HUES64 (cell line): Measurements from ENCODE around the gene HEYL.

Experiments
- H3K27ac ChIP-seq: 2 replicates; pipeline ENCODE4 v1.7.0; 2013; ENCODE audit warnings: low read depth, low read length, inconsistent platforms
- H3K27me3 ChIP-seq: 2 replicates; pipeline ENCODE4 v1.6.1; 2013; ENCODE audit warnings: mild to moderate bottlenecking, low read length; ENCODE audit not compliant: insufficient read depth
- H3K36me3 ChIP-seq: 2 replicates; pipeline ENCODE4 v1.6.1; 2013; ENCODE audit warnings: mild to moderate bottlenecking, low read length; ENCODE audit not compliant: insufficient read depth
- H3K4me1 ChIP-seq: 2 replicates; pipeline ENCODE4 v1.6.1; 2013; ENCODE audit warnings: mild to moderate bottlenecking, low read length, moderate library complexity; ENCODE audit not compliant: insufficient read depth
- H3K4me3 ChIP-seq: 2 replicates; pipeline ENCODE4 v1.5.1; 2013; ENCODE audit warnings: mild to moderate bottlenecking, low read length, moderate library complexity
- H3K9ac ChIP-seq: 2 replicates; pipeline ENCODE4 v1.6.1; 2013; ENCODE audit warnings: mild to moderate bottlenecking, low read depth, low read length
- H3K9me3 ChIP-seq: 2 replicates; pipeline ENCODE4 v1.6.1; 2013; ENCODE audit warnings: low read depth, low read length; ENCODE audit not compliant: insufficient read depth
- WGBS: fragments of 150-250, 120-280 bp; methylation state at CpG from one replicate; pipeline ENCODE4 v1.1.7; 2013; ENCODE audit warnings: missing lambda C conversion rate; 5-methylcytosine and 5-hydroxymethylcytosine counted together

Gene HEYL

DNA sequence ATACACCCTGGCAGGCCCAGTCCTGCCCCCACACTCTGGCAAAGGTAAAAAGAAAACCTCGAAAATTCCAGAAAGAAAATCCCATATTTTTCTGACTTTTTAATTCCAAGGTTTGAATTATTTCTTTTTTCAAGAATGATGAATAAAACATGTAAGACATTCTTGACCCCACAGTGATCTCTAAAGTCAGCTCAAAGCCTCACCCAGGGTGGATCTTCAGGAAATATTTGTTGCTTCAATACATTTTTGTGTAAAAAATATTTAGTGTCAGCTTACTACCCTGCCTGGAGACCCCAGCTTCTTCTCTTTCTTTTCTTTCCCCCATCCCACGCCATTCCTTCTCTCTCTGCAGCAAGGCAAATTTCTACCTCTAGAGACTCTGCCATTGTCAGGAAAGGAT, 39.4 kb upstream of the HEYL start:
- Histone ChIP-seq H3K36me3 (no peaks in the 10 kb centered on the region), H3K27ac (no peak overlapping the region), H3K9me3 (no peaks in the 10 kb centered on the region), H3K9ac (no peak overlapping the region), H3K27me3 (peaks cover 99% of the 10 kb centered on the region), H3K4me3 (no peak overlapping the region), H3K4me1 (no peaks in the 10 kb centered on the region)
- 72% methylated on average over 2 of the region's 2 CpGs for WGBS

DNA sequence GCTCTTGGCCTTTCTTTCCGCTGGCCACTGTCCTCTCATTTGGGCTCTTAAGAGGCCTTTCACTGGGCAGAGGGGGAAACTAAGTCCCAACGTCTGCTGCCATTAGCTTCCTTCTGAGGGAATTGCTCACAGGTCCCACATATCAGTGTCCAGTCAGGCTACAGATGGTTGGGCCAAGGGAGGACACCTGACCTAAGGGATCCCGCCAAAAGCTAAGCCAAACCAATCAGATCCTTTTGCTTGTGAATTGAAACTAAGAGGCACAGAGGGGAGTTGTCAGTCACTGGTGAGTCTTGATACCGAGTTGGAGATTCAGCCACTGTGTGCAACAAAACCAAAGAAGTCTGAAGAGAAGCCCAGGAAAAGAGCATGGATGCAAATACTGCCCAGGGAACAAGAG, 38.2 kb upstream of the HEYL start:
- H3K9ac ChIP-seq: no peak overlapping the region
- WGBS: 70% methylated on average over 4 of the region's 4 CpGs
- H3K4me3 ChIP-seq: no peak overlapping the region
- H3K27me3 ChIP-seq: peaks cover 99% of the 10 kb centered on the region
- H3K4me1 ChIP-seq: no peaks in the 10 kb centered on the region
- no peaks in the 10 kb centered on the region for H3K36me3 ChIP-seq
- H3K9me3 ChIP-seq: no peaks in the 10 kb centered on the region
- H3K27ac ChIP-seq: no peak overlapping the region

DNA sequence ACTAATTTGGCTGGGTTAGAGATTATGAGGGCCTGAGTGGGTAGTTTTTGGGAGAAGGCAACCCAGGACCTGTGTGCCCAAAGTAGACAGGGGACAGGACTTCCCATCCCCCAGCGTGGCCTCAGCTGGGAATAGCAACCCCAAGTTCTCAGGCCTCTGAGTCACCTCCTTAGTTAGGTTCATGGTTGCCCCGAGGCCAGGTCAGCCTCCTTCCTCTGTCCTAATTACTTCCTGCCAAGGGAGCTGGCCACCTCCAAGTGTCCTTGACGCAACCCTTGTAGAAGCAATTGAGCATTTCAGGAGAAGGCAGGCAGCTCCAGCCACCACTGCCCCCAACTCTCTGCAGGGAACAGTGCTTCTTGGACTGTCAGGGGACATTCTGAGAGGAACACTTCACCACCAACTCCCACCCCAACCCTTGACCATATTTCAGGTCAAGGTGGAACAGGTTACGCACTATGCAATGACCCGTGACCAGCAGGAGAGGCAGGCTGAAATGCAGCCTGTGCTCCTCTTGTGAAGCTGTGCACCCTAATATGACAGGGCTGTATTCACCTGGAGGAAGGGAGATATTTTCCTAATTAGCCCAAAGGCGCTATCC, 37.6 kb upstream of the HEYL start:
- 0 out of 2 replicates have a peak, but pooled peaks cover 3% of the 10 kb centered on the region for H3K4me1 ChIP-seq
- WGBS: 74% methylated on average over 6 of the region's 6 CpGs
- no peaks in the 10 kb centered on the region for H3K36me3 ChIP-seq
- peaks cover 99% of the 10 kb centered on the region for H3K27me3 ChIP-seq
- no peak overlapping the region for H3K4me3 ChIP-seq
- H3K9ac ChIP-seq: no peak overlapping the region
- no peak overlapping the region for H3K27ac ChIP-seq
- H3K9me3 ChIP-seq: no peaks in the 10 kb centered on the region

DNA sequence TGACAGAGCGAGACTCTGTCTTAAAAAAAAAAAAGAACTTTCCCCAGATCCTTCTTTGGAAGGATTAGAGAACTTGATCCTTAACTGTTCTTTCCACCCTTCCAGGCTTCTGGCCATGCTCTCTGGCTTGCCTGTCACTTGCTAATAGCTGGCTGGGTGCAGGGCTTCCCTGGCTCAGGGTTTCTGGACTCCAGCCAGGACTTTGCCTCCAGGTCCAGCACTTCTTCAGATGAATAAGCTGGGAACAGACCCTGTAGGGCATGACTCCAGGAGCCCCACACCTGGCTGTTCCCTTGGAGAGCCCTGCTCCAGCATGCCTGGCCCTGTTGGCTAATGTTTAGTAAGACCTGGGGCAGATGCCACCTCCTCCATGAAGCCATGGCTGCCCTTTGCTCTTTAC, 35.8 kb upstream of the HEYL start:
- Histone ChIP-seq H3K4me1 (0 out of 2 replicates have a peak, but pooled peaks cover 3% of the 10 kb centered on the region), H3K9me3 (no peaks in the 10 kb centered on the region), H3K9ac (no peak overlapping the region), H3K36me3 (no peaks in the 10 kb centered on the region), H3K27ac (no peak overlapping the region), H3K4me3 (no peak overlapping the region), H3K27me3 (peaks cover 99% of the 10 kb centered on the region)
- 86% methylated on average over 1 of the region's 1 CpG for WGBS

DNA sequence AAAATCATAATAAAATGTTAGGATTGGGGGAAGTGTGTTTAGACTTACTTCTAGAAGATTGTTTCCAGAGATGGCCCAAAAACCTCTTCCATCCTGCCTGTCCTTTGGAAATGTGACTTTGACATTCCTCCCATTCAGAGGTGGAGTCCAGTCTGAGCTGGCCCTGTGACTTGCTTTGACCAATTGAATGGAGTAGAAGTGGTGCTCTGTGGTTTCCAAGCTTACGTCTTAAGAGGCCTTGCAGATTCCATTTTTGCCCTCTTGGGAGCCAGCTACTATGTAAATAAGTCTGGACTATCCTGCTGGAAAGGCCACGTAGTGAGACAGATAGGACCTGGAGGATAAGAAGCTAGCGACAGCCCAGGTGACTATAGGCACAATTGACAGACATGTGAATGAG, 33.8 kb upstream of the HEYL start:
- WGBS: 67% methylated on average over 3 of the region's 3 CpGs

DNA sequence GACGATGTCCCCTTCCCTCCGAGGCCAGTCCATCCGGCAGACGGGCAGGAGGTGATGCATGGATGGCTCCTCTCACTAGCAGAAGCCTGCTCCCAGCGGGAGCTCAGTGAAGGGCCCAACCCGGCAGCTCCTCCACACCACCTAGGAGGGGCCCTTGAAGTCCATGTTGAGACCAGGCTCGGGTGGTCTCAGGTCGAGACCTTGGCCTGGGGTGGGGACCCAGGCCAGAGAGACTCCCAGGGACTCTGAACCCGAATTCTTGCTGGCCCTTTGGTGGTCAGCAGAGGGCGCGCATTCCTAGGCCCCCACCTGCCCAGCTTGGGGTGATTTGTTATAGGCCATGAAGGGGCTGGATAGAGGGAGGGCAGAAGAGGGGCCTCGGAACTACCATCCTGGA, 33.1 kb upstream of the HEYL start:
- H3K27me3 ChIP-seq: peaks cover 99% of the 10 kb centered on the region
- H3K4me3 ChIP-seq: peak overlapping the region; percentile 47; the same call in 1 of the 2 replicates
- 14% methylated on average over 12 of the region's 12 CpGs for WGBS
- no peaks in the 10 kb centered on the region for H3K36me3 ChIP-seq
- H3K4me1 ChIP-seq: 0 out of 2 replicates have a peak, but pooled peaks cover 3% of the 10 kb centered on the region
- H3K9me3 ChIP-seq: no peaks in the 10 kb centered on the region
- no peak overlapping the region for H3K9ac ChIP-seq
- no peak overlapping the region for H3K27ac ChIP-seq

More for the DNA sequence above, 33.8 kb upstream of the HEYL start:
- Histone ChIP-seq H3K9me3 (no peaks in the 10 kb centered on the region), H3K36me3 (no peaks in the 10 kb centered on the region), H3K27me3 (peaks cover 99% of the 10 kb centered on the region), H3K9ac (no peak overlapping the region), H3K27ac (no peak overlapping the region), H3K4me1 (0 out of 2 replicates have a peak, but pooled peaks cover 3% of the 10 kb centered on the region), H3K4me3 (no peak overlapping the region)

DNA sequence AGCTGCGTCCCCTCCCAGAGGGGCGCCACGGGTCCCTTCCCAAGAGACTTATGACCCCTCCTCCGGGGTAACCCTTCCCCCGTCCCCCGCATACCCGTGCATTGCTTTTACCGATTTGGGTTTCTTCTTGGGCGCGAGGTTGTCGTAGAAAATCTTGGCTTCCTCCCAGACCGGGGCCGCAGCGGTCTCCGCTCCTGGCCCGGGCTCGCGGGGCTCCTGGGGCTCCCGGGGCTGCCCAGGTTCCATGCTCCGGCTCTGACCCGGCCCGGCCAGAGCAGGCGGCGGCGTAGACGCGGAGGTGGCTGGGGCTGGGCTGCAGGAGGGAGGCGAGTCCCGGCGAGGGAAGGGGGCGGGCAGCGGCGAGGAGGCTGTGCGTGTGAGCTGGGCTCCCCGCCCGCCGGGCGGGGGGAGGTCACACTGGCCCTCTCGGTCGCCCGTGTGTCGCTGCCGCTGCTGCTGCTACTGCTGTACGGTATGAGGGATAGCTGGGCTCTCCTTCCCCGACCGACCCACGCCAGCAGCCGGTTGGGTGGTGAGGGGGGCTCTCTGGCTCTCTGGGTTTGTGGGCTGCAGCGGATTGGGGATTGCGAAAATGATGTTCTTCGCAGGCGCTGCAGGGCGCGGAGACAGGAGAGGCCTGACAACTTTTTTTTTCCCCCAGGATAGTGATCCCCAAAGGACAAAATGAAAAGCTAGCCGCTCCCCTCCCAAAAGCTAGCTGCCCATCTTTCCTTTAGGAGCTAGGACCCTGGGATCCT, 32.5 kb upstream of the HEYL start, which contains the start of gene NT5C1A:
NT5C1A (minus strand) TSS at position 315 of the 758 bp plus-strand sequence; CDS start at position 246, 69 bp downstream.
- H3K27ac ChIP-seq: no peak within 1 kb of the TSS

DNA sequence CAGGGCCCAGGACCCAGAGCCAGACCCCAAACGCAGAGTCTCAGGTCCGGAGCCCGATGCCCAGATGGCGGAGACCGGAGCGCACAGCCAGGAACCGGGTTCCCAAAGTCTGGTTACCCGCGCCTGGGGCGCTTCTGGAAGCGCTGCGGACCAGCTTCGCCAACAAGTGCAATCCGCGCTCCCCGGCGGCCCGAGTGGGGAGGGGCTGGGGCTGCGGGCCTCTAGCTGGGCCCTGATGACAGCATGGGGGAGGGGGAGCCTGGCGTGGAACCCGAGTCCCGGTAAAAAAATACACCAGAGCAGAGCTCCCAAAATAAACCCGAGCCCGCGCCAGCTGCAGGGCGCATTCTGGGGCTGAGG, 32.0 kb upstream of the HEYL start:
- WGBS: 5% methylated on average over 26 of the region's 26 CpGs
- Histone ChIP-seq H3K9ac (no peak overlapping the region), H3K9me3 (no peaks in the 10 kb centered on the region), H3K4me3 (peak overlapping the region; percentile 47), H3K27ac (no peak overlapping the region), H3K27me3 (peaks cover 99% of the 10 kb centered on the region), H3K4me1 (0 out of 2 replicates have a peak, but pooled peaks cover 3% of the 10 kb centered on the region), H3K36me3 (no peaks in the 10 kb centered on the region)

More for the DNA sequence above, 32.5 kb upstream of the HEYL start, which contains the start of gene NT5C1A:
- Histone ChIP-seq H3K36me3 (no peaks in the 10 kb centered on the region), H3K4me3 (peak within 1 kb of the TSS; percentile 47), H3K4me1 (0 out of 2 replicates have a peak, but pooled peaks cover 3% of the 10 kb centered on the region), H3K9me3 (no peaks in the 10 kb centered on the region), H3K27me3 (peaks cover 99% of the 10 kb centered on the region), H3K9ac (no peak within 1 kb of the TSS)
- WGBS: 5% methylated on average over 55 of the region's 55 CpGs

DNA sequence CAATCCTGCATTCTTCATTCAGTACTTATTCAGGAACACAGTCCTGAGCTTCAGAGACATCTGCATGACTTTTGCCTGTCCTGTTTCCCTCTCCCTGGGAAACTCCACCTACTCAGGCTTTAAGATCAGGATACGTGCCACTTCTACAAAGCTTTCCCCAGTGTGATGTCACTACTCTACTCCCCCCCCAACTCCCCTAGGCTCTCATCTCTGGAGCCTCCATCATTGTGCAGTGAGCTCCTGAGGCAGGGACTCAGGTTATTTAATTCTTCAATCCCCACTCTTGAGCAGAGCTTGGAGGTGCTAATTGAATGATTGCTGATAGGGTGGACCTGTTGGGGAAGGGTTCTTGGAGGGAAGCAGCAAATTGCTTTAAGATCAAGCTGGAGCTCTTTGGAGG, 31.2 kb upstream of the HEYL start:
- H3K4me3 ChIP-seq: no peak overlapping the region

DNA sequence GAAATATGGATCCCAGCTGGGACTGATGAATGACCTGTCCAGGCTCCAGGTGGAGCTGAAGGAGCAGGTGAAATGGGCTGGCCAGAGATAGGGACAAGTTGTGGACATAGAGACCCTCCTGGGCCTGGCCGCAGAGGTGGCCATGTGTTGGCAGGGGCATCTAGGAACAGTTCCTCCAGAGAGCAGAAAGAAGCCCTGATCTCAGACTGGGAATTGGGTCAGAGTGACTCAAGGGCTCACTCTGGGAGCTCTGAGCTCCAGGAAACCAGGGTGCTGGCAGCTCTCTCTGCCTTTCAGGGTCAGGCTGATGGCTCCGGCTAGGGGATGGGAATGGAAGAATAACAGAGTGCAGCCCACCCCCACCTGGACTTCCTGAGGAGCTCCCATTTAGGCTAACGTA, 29.5 kb upstream of the HEYL start:
- peaks cover 95% of the 10 kb centered on the region for H3K27me3 ChIP-seq
- H3K9me3 ChIP-seq: no peaks in the 10 kb centered on the region
- H3K4me1 ChIP-seq: 0 out of 2 replicates have a peak, but pooled peaks cover 3% of the 10 kb centered on the region
- H3K4me3 ChIP-seq: no peak overlapping the region
- no peak overlapping the region for H3K9ac ChIP-seq
- no peak overlapping the region for H3K27ac ChIP-seq
- 90% methylated on average over 3 of the region's 3 CpGs for WGBS
- no peaks in the 10 kb centered on the region for H3K36me3 ChIP-seq

More for the DNA sequence above, 31.2 kb upstream of the HEYL start:
- H3K36me3 ChIP-seq: no peaks in the 10 kb centered on the region
- H3K9ac ChIP-seq: no peak overlapping the region
- WGBS: 7% methylated on average over 1 of the region's 1 CpG
- H3K9me3 ChIP-seq: no peaks in the 10 kb centered on the region
- H3K4me1 ChIP-seq: 0 out of 2 replicates have a peak, but pooled peaks cover 3% of the 10 kb centered on the region
- H3K27me3 ChIP-seq: peaks cover 99% of the 10 kb centered on the region
- no peak overlapping the region for H3K27ac ChIP-seq

DNA sequence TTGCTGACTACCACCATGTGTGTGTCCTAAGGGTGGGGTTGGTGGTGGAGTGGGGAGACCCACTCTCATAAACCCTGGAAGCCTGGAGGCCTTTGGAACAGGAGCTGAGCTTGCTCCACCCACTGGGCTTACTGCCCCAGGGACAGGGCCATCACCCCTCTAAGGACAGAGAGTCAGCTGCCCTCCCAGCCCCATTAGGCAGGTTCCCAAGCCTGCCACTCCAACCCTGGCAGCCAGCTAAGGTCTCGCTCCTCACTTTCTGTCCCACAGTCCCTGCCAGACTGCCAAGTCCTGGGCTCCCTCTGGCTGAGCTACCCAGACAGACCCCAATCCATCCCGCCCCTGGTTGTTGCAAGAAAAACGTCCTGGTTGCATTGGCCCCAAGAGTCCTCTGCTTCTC, 28.7 kb upstream of the HEYL start:
- no peak overlapping the region for H3K9ac ChIP-seq
- H3K36me3 ChIP-seq: no peaks in the 10 kb centered on the region
- WGBS: 59% methylated on average over 3 of the region's 3 CpGs

More for the DNA sequence above, 28.7 kb upstream of the HEYL start:
- H3K27ac ChIP-seq: no peak overlapping the region
- H3K9me3 ChIP-seq: no peaks in the 10 kb centered on the region
- H3K4me3 ChIP-seq: no peak overlapping the region
- peaks cover 95% of the 10 kb centered on the region for H3K27me3 ChIP-seq
- 0 out of 2 replicates have a peak, but pooled peaks cover 3% of the 10 kb centered on the region for H3K4me1 ChIP-seq
